HepG2 (cell line): Measurements from ENCODE around the gene KMT2E. TPM values are rescaled to one million over a fixed set of nuclear protein-coding genes. Genes with fewer than 3 reads are reported as not detected.

Experiments
- ATAC-seq: fragments of 200-7000 bp; cut with Tn5 transposase; 3 replicates; pipeline ENCODE4 v1.9.1; 2020; ENCODE audit warnings: mild to moderate bottlenecking, moderate library complexity
- BruUV-seq: library from RNA; stranded (reverse); fragments of 400-500 nt; replicated peaks from 2 replicates; lab custom pipeline; 2021; lab: Mats Ljungman, UMichigan
- CTCF ChIA-PET: fragments of 300-600 bp; formaldehyde crosslinking; extraction: SDS; loops from one replicate; lab custom pipeline; 2021; ENCODE audit warnings: low total read pairs, inconsistent platforms, low intra/inter-chr PET ratio; lab: Yijun Ruan, JAX
- POLR2A ChIA-PET: fragments of 350-600 bp; sonication (Branson Sonifier 250); formaldehyde crosslinking; loops from one replicate; lab custom pipeline; 2020; ENCODE audit warnings: antibody characterized with exemption, inconsistent platforms; lab: Yijun Ruan, JAX
- DNase-seq: peaks from one replicate; pipeline ENCODE4 v3.0.0-alpha.2; 2015; ENCODE audit warnings: low spot score
- FAIRE-seq: peaks from 3 replicates; lab custom pipeline; 2011; peaks lifted over from hg19 to GRCh38; lab: Jason Lieb, UNC
- H2AFZ ChIP-seq: one replicate; pipeline ENCODE4 v1.6.1; 2011; ENCODE audit warnings: low read length, inconsistent platforms
- H3K27ac ChIP-seq: fragments of 300-600 bp; 3 replicates; pipeline ENCODE4 v1.8.0; 2011; ENCODE audit warnings: mixed run types, mild to moderate bottlenecking, mixed read lengths, low read length, inconsistent platforms; ENCODE audit not compliant: insufficient read depth; ENCODE audit errors: extremely low read length
- H3K27me3 ChIP-seq, 2 experiments: fragments of 200-600 bp in 1 of 2; 2 replicates in 1 of 2; 3 replicates in 1 of 2; pipeline versions ENCODE4 v1.6.0 to v1.8.0; 2011; ENCODE audit warnings: low read length in 2 of 2, mild to moderate bottlenecking in 2 of 2, moderate library complexity in 2 of 2, inconsistent platforms in 1 of 2; ENCODE audit not compliant: insufficient read depth in 2 of 2, control insufficient read depth in 1 of 2
- H3K36me3 ChIP-seq, 2 experiments: fragments of 200-600 bp in 1 of 2; replicated peaks in 1 of 2; 2 replicates in 1 of 2; 3 replicates in 1 of 2; pipeline versions ENCODE4 v1.5.1 to v1.8.0; 2011; ENCODE audit warnings: low read length in 2 of 2, inconsistent platforms in 1 of 2; ENCODE audit not compliant: insufficient read depth in 2 of 2, control insufficient read depth in 1 of 2
- H3K4me1 ChIP-seq: 2 replicates; pipeline ENCODE4 v1.5.1; 2012; ENCODE audit warnings: low read length, inconsistent platforms; ENCODE audit not compliant: insufficient read depth
- H3K4me2 ChIP-seq: 2 replicates; pipeline ENCODE4 v1.6.0; 2011; ENCODE audit warnings: low read depth, low read length, inconsistent platforms
- H3K4me3 ChIP-seq, 3 experiments: fragments of 200-600 bp in 1 of 3; sonication (generic), shearing (Covaris generic) in 1 of 3; replicated peaks in 1 of 3; 2 replicates each; pipeline ENCODE4 v1.5.1; 2011 to 2016; ENCODE audit warnings: low read length in 3 of 3, inconsistent platforms in 2 of 3, low read depth in 2 of 3, mild to moderate bottlenecking in 2 of 3, control low read depth in 1 of 3, mixed read lengths in 1 of 3; ENCODE audit not compliant: insufficient read depth in 1 of 3
- H3K79me2 ChIP-seq: one replicate; pipeline ENCODE4 v1.6.1; 2011; ENCODE audit warnings: low read length, inconsistent platforms; ENCODE audit not compliant: insufficient read depth
- H3K9ac ChIP-seq: 2 replicates; pipeline ENCODE4 v1.6.0; 2011; ENCODE audit warnings: mild to moderate bottlenecking, low read depth, low read length, inconsistent platforms; ENCODE audit not compliant: insufficient read depth
- H3K9me3 ChIP-seq: 2 replicates; pipeline ENCODE4 v1.5.1; 2012; ENCODE audit warnings: mild to moderate bottlenecking, low read length
- H4K20me1 ChIP-seq: 2 replicates; pipeline ENCODE4 v1.6.0; 2011; ENCODE audit warnings: inconsistent platforms, mild to moderate bottlenecking, low read length, moderate library complexity; ENCODE audit not compliant: insufficient read depth
- FIP1L1 ChIP-seq: fragments of 200-400 bp; formaldehyde crosslinking; IDR thresholded peaks from 2 replicates; pipeline ENCODE4 v1.6.1; 2018; ENCODE audit warnings: low read depth, mild to moderate bottlenecking, low read length, moderate library complexity, borderline replicate concordance; ENCODE audit not compliant: insufficient read depth
- FOXK2 ChIP-seq: fragments of 450-650 bp; IDR thresholded peaks from 2 replicates; pipeline ENCODE4 v1.6.1; 2016
- GTF2F1 ChIP-seq: fragments of 150-350 bp; IDR thresholded peaks from 2 replicates; pipeline ENCODE4 v1.6.1; 2014; ENCODE audit warnings: low read length
- KLF6 ChIP-seq: IDR thresholded peaks from 2 replicates; pipeline ENCODE4 v1.8.0; 2016; ENCODE audit warnings: missing biosample characterization, missing genetic modification reagents
- NFRKB ChIP-seq: fragments of 450-650 bp; IDR thresholded peaks from 2 replicates; pipeline ENCODE4 v1.6.1; 2017
- POLR2AphosphoS5 ChIP-seq: IDR thresholded peaks from 2 replicates; pipeline ENCODE4 v1.6.1; 2012; ENCODE audit warnings: low read depth, low read length
- REST ChIP-seq, 2 experiments: IDR thresholded peaks; 2 replicates each; pipeline ENCODE4 v1.6.1; 2011 to 2012; ENCODE audit warnings: low read length in 2 of 2, borderline replicate concordance in 1 of 2, low read depth in 1 of 2, mild to moderate bottlenecking in 1 of 2, moderate library complexity in 1 of 2
- SMARCC2 ChIP-seq: fragments of 450-650 bp; IDR thresholded peaks from 2 replicates; pipeline ENCODE4 v1.6.1; 2017; ENCODE audit warnings: antibody characterized with exemption, mild to moderate bottlenecking
- ZBTB40 ChIP-seq, 2 experiments: fragments of 450-650 bp in 1 of 2; sonication (generic) in 1 of 2; formaldehyde crosslinking in 1 of 2; IDR thresholded peaks; 2 replicates each; pipeline versions ENCODE4 v1.6.1 to v1.8.0; 2016 to 2022; ENCODE audit warnings: antibody characterized with exemption in 1 of 2, mild to moderate bottlenecking in 1 of 2, missing genetic modification reagents in 1 of 2
- ZNF563 ChIP-seq: sonication (generic); formaldehyde crosslinking; IDR thresholded peaks from 2 replicates; pipeline ENCODE4 v1.8.0; 2022; ENCODE audit warnings: mild to moderate bottlenecking, moderate library complexity, missing genetic modification reagents
- ZNF678 ChIP-seq: sonication (generic); formaldehyde crosslinking; IDR thresholded peaks from 2 replicates; pipeline ENCODE4 v1.4.0; 2020; ENCODE audit warnings: mild to moderate bottlenecking, missing genetic modification reagents
- WGBS: methylation state at CpG from one replicate; pipeline ENCODE4 v1.1.6; 2017; ENCODE audit warnings: low lambda C conversion rate; 5-methylcytosine and 5-hydroxymethylcytosine counted together
- in situ Hi-C: cut with HindIII; loops from 2 replicates; pipeline ENCODE4 v1.10.0; 2017; ENCODE audit warnings: low pct_unique_long_range_greater_than_20kb; ENCODE audit not compliant: extremely low pct_ligation_motif_present
- intact Hi-C: fragments of 100-400 bp; cut with micrococcal nuclease; formaldehyde crosslinking; loops from one replicate; pipeline ENCODE4 v1.10.0; 2022; ENCODE audit not compliant: unreplicated experiment
- polyA plus RNA-seq, 8 experiments: library from polyadenylated mRNA; depleted of rRNA in 3 of 8; stranded (reverse) in 7 of 8; unstranded in 1 of 8; fragments of >200 nt; fragmentation: Illumina TruSeq in 4 of 8; extraction: Trizol in 4 of 8; gene quantifications; 2 replicates each; pipeline versions ENCODE4 v1.2.1 to v1.2.3, GENCODE V29; 2011 to 2016; ENCODE audit warnings: low read depth in 4 of 8, missing spikeins in 1 of 8, mixed read lengths in 1 of 8; ENCODE audit not compliant: insufficient read depth in 1 of 8
- total RNA-seq, 5 experiments: library from RNA; depleted of rRNA; stranded (reverse); fragments of >200 nt; fragmentation: Illumina TruSeq; extraction: Trizol; gene quantifications; 2 replicates each; pipeline ENCODE4 v1.2.3, GENCODE V29; 2016; ENCODE audit warnings: low read depth in 1 of 5

The KMT2E gene
- total and polyA plus RNA-seq, 2 of the 13 experiments (the other 11 are each of a cell fraction or from before 2014, with no cell fraction given): 6.3 to 24.4 TPM

DNA sequence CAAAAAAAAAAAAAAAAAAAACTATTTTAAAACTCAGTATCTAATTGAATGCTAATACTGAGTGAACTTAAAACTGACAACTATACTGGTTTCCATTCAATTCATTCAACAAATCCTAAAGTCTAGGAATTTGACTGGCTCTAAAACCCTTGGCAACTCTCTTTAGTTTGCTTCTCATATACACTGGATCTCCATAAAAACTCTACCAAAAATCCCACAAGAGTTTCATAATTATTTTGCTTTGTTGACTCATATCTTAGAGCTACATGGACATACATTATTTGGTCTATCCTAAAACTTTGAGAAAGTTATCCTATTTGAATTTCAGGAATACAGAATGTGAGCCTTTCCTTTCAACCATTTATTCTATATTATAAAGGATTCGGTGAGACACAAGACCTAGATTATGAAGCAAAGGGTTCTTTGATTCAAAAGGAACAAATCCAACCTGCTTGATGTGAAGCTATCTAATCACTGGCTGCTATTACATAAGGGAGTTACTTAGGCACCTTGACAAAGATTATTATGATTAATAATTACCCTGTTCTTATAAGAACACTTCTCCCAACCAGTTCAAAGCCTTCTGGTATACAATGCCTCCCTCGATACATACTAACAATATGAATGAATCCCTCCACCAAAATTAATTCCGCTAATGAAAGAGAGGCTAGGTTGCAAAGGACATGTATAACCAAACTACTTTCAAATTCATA lies 15.8 kb upstream of the KMT2E start:
- Histone ChIP-seq H3K4me3 (no peak overlapping the region), H3K27me3 (no peaks in the 10 kb centered on the region), H4K20me1 (peaks cover 98% of the 10 kb centered on the region), H2AFZ (no peak overlapping the region), H3K4me1 (peaks cover 77% of the 10 kb centered on the region), H3K9ac (no peak overlapping the region), H3K27ac (no peak overlapping the region), H3K79me2 (peaks cover 100% of the 10 kb centered on the region), H3K9me3 (no peaks in the 10 kb centered on the region), H3K36me3 (peaks cover 5 to 52% of the 10 kb centered on the region in 2 experiments), H3K4me2 (no peak overlapping the region)
- FAIRE-seq (no peak), DNase-seq (no peak), ATAC-seq (no peak)
- in situ Hi-C loops: no loop called here
- WGBS: 93% methylated on average over 3 of the region's 3 CpGs
- intact Hi-C loops: no loop called here
- ChIA-PET POLR2A (no interaction called here), CTCF (no interaction called here)
- TF ChIP-seq ZNF678 (CRISPR knock-in tag) (no peak), FOXK2 (no peak), GTF2F1 (no peak), FIP1L1 (no peak), ZNF563 (CRISPR knock-in tag) (no peak), REST (IDR thresholded peaks at IDR 0.05; ENCODE audit: borderline replicate concordance in 1 of 2, low read depth in 1 of 2, low read length in 2 of 2) (no peak), NFRKB (no peak), SMARCC2 (no peak), POLR2AphosphoS5 (no peak), KLF6 (CRISPR knock-in tag) (no peak), ZBTB40 (IDR thresholded peaks at IDR 0.05) (no peak), ZBTB40 (CRISPR knock-in tag; IDR thresholded peaks at IDR 0.05) (no peak)
- BruUV-seq: no TSS peak
